ENCODE results near the gene TMEFF2.

TMEFF2 gene

GRCh38 chr2:191910518-191910917, 284.2 kb downstream of the TMEFF2 start:
- no peak for DNase-seq (ENCODE audit: extremely low read depth in 1 of 2, low read depth in 1 of 2)

- DNase-seq (ENCODE audit: extremely low read depth in 1 of 2, low read depth in 1 of 2): no peak
These were observed 285.9 kb downstream of the TMEFF2 start for GRCh38 chr2:191908874-191909273.

GRCh38 chr2:191907545-191907944, 287.2 kb downstream of the TMEFF2 start:
- DNase-seq (ENCODE audit: extremely low read depth in 1 of 2, low read depth in 1 of 2): no peak

- DNase-seq (ENCODE audit: extremely low read depth in 1 of 2, low read depth in 1 of 2): no peak
These were observed 287.6 kb downstream of the TMEFF2 start for GRCh38 chr2:191907091-191907490.

- DNase-seq (ENCODE audit: extremely low read depth in 1 of 2, low read depth in 1 of 2): no peak
These were observed 289.4 kb downstream of the TMEFF2 start for GRCh38 chr2:191905336-191905735.

GRCh38 chr2:191901031-191901430, 293.7 kb downstream of the TMEFF2 start:
- no peak for DNase-seq (ENCODE audit: extremely low read depth in 1 of 2, low read depth in 1 of 2)

- no peak for DNase-seq (ENCODE audit: extremely low read depth in 1 of 2, low read depth in 1 of 2)
These were observed 295.3 kb downstream of the TMEFF2 start for GRCh38 chr2:191899410-191899809.

Measured in stimulated activated CD8-positive, alpha-beta memory T cell treated with anti-CD3 and anti-CD28 coated beads, Interleukin-7, amount 100 ng/mL, for 48 hours (primary cell).